ENCODE results near the gene PEF1. TPM values are rescaled to one million over a fixed set of nuclear protein-coding genes. Genes with fewer than 3 reads are reported as not detected.

Gene PEF1
- total and polyA plus RNA-seq, 2 donors (not counting 3 experiments of a cell fraction or from before 2014, with no cell fraction given), result 73.3 to 161 TPM

- BruUV-seq (replicated peaks), result no TSS peak
- TF ChIP-seq MAX (IDR thresholded peaks at IDR 0.05; ENCODE audit: insufficient read depth, insufficient read length), result no peak
- peak; percentile 15 for TF ChIP-seq FOS (IDR thresholded peaks at IDR 0.05; ENCODE audit: borderline replicate concordance, insufficient read depth, low read length)
- peaks cover 28% of the 10 kb centered on the region for H3K4me1 ChIP-seq (ENCODE audit: control insufficient read depth, extremely low read depth, insufficient read depth, low read length)
- no peak overlapping the region for H3K4me2 ChIP-seq (ENCODE audit: insufficient read depth, low read length)
- DNase-seq (ENCODE audit: low read depth, low spot score) (no peak), FAIRE-seq (no peak)
- ChIA-PET POLR2A (no interaction called here), CTCF (no interaction called here)
- no peak overlapping the region for H3K9ac ChIP-seq (replicated peaks; ENCODE audit: extremely low read depth, insufficient read depth, low read length)
- H3K36me3 ChIP-seq (ENCODE audit: control insufficient read depth in 2 of 2, extremely low read depth in 1 of 2, insufficient read depth in 2 of 2, low read length in 2 of 2), result no peaks in the 10 kb centered on the region
- intact Hi-C loops (cut with micrococcal nuclease), result no loop called here
- no peaks in the 10 kb centered on the region for H3K9me3 ChIP-seq (replicated peaks; ENCODE audit: control insufficient read depth, insufficient read depth, low read length)
- H3K79me2 ChIP-seq (ENCODE audit: control insufficient read depth, insufficient read depth, low read length), result no peaks in the 10 kb centered on the region
- H3K4me3 ChIP-seq (replicated peaks in 1 of 3; ENCODE audit: insufficient read depth in 1 of 3, low read depth in 1 of 3, low read length in 3 of 3), result no peak overlapping the region
- no peaks in the 10 kb centered on the region for H3K27me3 ChIP-seq (ENCODE audit: control insufficient read depth in 2 of 2, insufficient read depth in 2 of 2, low read length in 2 of 2)
- H4K20me1 ChIP-seq (replicated peaks; ENCODE audit: control insufficient read depth, extremely low read depth, insufficient read depth, low read length), result no peaks in the 10 kb centered on the region
- no peak overlapping the region for H3K27ac ChIP-seq (ENCODE audit: insufficient read depth, low read depth, low read length)
- dilution Hi-C loops (cut with MboI; ENCODE audit: extremely low pct_ligation_motif_present, low sequenced_read_pairs), result no loop called here
- no peaks in the 10 kb centered on the region for H3K9me1 ChIP-seq (replicated peaks; ENCODE audit: control insufficient read depth, extremely low read depth, insufficient read depth, low read length)
- no peak overlapping the region for H2AFZ ChIP-seq (ENCODE audit: low read depth, low read length)
Measured at GRCh38 chr1:31598980-31599379, 45.7 kb downstream of the PEF1 start.

GRCh38 chr1:31596737-31597097, 48.0 kb downstream of the PEF1 start:
- FAIRE-seq (peak; percentile 91), DNase-seq (ENCODE audit: low read depth, low spot score) (peak; percentile 91)
- peak overlapping the region; percentile 83 for H3K27ac ChIP-seq (ENCODE audit: insufficient read depth, low read depth, low read length)
- peak overlapping the region; percentile 65 for H3K4me2 ChIP-seq (ENCODE audit: insufficient read depth, low read length)
- TF ChIP-seq EZH2 (IDR thresholded peaks at IDR 0.05; ENCODE audit: borderline replicate concordance, low read depth, low read length, severe bottlenecking) (no peak), MYC (IDR thresholded peaks at IDR 0.05; ENCODE audit: low read depth, low read length) (no peak), MAX (IDR thresholded peaks at IDR 0.05; ENCODE audit: insufficient read depth, insufficient read length) (no peak), POLR2A (IDR thresholded peaks at IDR 0.05; ENCODE audit: low read depth, low read length) (peak; percentile 52), FOS (IDR thresholded peaks at IDR 0.05; ENCODE audit: borderline replicate concordance, insufficient read depth, low read length) (peak; percentile 23), JUN (IDR thresholded peaks at IDR 0.05; ENCODE audit: borderline replicate concordance, insufficient read depth, insufficient read length, low read depth) (peak; percentile 55), CTCF (IDR thresholded peaks at IDR 0.05; ENCODE audit: extremely low read depth in 1 of 2, insufficient read depth in 1 of 2, low read depth in 1 of 2, low read length in 2 of 2) (no peak), GATA2 (IDR thresholded peaks at IDR 0.05; ENCODE audit: insufficient read depth, insufficient read length, low read depth, low read length) (peak; percentile 74), POLR2AphosphoS5 (IDR thresholded peaks at IDR 0.05; ENCODE audit: insufficient read depth, low read depth, low read length) (peak; percentile 65)
- ChIA-PET POLR2A (interaction anchor here (1.2 kb wide), 1 partner anchor 13 kb away, joined by 4 read pairs; no protein-coding TSS in a partner anchor), CTCF (interaction anchor here (0.7 to 1.9 kb wide), 13 partner anchors 9 to 192 kb away, joined by 3 to 17 read pairs (median 5); partner anchors contain the start of genes HCRTR1 and TINAGL1)
- H4K20me1 ChIP-seq (replicated peaks; ENCODE audit: control insufficient read depth, extremely low read depth, insufficient read depth, low read length), result no peaks in the 10 kb centered on the region
- H3K4me3 ChIP-seq (replicated peaks in 1 of 3; ENCODE audit: insufficient read depth in 1 of 3, low read depth in 1 of 3, low read length in 3 of 3), result no peak overlapping the region
- H3K9me1 ChIP-seq (replicated peaks; ENCODE audit: control insufficient read depth, extremely low read depth, insufficient read depth, low read length), result no peaks in the 10 kb centered on the region
- H2AFZ ChIP-seq (ENCODE audit: low read depth, low read length), result peak overlapping the region; percentile 8
- H3K9ac ChIP-seq (replicated peaks; ENCODE audit: extremely low read depth, insufficient read depth, low read length), result peak overlapping the region; percentile 28
- dilution Hi-C loops (cut with MboI; ENCODE audit: extremely low pct_ligation_motif_present, low sequenced_read_pairs) (no loop called here), intact Hi-C loops (cut with micrococcal nuclease) (loop anchor here (1.0 to 2.0 kb wide), 3 partner anchors 8 to 22 kb away; no protein-coding TSS in a partner anchor)
- no peaks in the 10 kb centered on the region for H3K27me3 ChIP-seq (ENCODE audit: control insufficient read depth in 2 of 2, insufficient read depth in 2 of 2, low read length in 2 of 2)
- no peaks in the 10 kb centered on the region for H3K36me3 ChIP-seq (ENCODE audit: control insufficient read depth in 2 of 2, extremely low read depth in 1 of 2, insufficient read depth in 2 of 2, low read length in 2 of 2)
- BruUV-seq (replicated peaks), result no TSS peak
- peaks cover 28% of the 10 kb centered on the region for H3K4me1 ChIP-seq (ENCODE audit: control insufficient read depth, extremely low read depth, insufficient read depth, low read length)
- H3K9me3 ChIP-seq (replicated peaks; ENCODE audit: control insufficient read depth, insufficient read depth, low read length), result no peaks in the 10 kb centered on the region
- no peaks in the 10 kb centered on the region for H3K79me2 ChIP-seq (ENCODE audit: control insufficient read depth, insufficient read depth, low read length)
